Cardiac muscle cell (in vitro differentiated cells and primary cell): Measurements from ENCODE around the gene FAM83C. TPM values are rescaled to one million over a fixed set of nuclear protein-coding genes. Genes with fewer than 3 reads are reported as not detected.
"Not testable (repeated sequence)": the region's sequence is repeated elsewhere in the genome, so short reads cannot be mapped to it uniquely, and the experiment has no call there.

Experiments
- DNase-seq, 2 donors: peaks; one replicate each; pipeline versions ENCODE4 v3.0.0 to v3.0.0-alpha.2; 2010 to 2017; ENCODE audit warnings: low read depth in 1 of 2, low spot score in 1 of 2
- H3K27ac ChIP-seq: fragments of 200-600 bp; sonication (generic); 2 replicates; pipeline ENCODE4 v1.5.1; 2016
- H3K27me3 ChIP-seq: fragments of 200-600 bp; sonication (generic); 2 replicates; pipeline ENCODE4 v1.6.0; 2016; ENCODE audit warnings: control low read depth
- H3K36me3 ChIP-seq: fragments of 200-600 bp; sonication (generic); 2 replicates; pipeline ENCODE4 v1.5.1; 2016; ENCODE audit warnings: control low read depth
- H3K4me1 ChIP-seq: fragments of 200-600 bp; sonication (generic); 2 replicates; pipeline ENCODE4 v1.8.1; 2017; ENCODE audit warnings: low read depth, mild to moderate bottlenecking, mixed run types
- H3K4me3 ChIP-seq: fragments of 200-600 bp; sonication (generic); 2 replicates; pipeline ENCODE4 v1.5.1; 2016; ENCODE audit warnings: mild to moderate bottlenecking
- H3K9me3 ChIP-seq: fragments of 200-600 bp; sonication (generic); 2 replicates; pipeline ENCODE4 v1.5.1; 2017; ENCODE audit warnings: low read depth, mild to moderate bottlenecking, control low read depth
- CTCF ChIP-seq: IDR thresholded peaks from 2 replicates; pipeline ENCODE4 v1.5.1; 2012; ENCODE audit warnings: low read depth, mild to moderate bottlenecking, low read length
- polyA plus RNA-seq: library from polyadenylated mRNA; unstranded; fragments of >200 nt; fragmentation: Nextera tagmentation; extraction: Ambion mirVana; gene quantifications from 2 replicates; pipeline ENCODE4 v1.2.1, GENCODE V29; 2016
- total RNA-seq: library from RNA; depleted of rRNA; stranded (reverse); fragments of >200 nt; gene quantifications from 2 replicates; pipeline ENCODE4 v1.2.3, GENCODE V29; 2016

FAM83C gene
- total and polyA plus RNA-seq, 2 experiments from 2014 or later, result not detected

GRCh38 chr20:35263532-35264341, 28.5 kb downstream of the FAM83C start:
- TF ChIP-seq CTCF, result no peak
- Histone ChIP-seq H3K36me3 (no peaks in the 10 kb centered on the region), H3K9me3 (no peaks in the 10 kb centered on the region), H3K4me1 (peaks cover 38% of the 10 kb centered on the region), H3K4me3 (no peak overlapping the region), H3K27ac (peak overlapping the region; percentile 87), H3K27me3 (no peaks in the 10 kb centered on the region)
- no peak for DNase-seq

GRCh38 chr20:35262731-35263531, 29.3 kb downstream of the FAM83C start:
- peak overlapping the region; percentile 87 for H3K27ac ChIP-seq
- not testable (repeated sequence) for H3K9me3 ChIP-seq, H3K27me3 ChIP-seq, H3K36me3 ChIP-seq, H3K4me3 ChIP-seq
- DNase-seq, result peak; percentile 47 to 67
- peaks cover 36% of the 10 kb centered on the region for H3K4me1 ChIP-seq

GRCh38 chr20:35262321-35262720, 29.9 kb downstream of the FAM83C start:
- not testable (repeated sequence) for H3K27me3 ChIP-seq, H3K9me3 ChIP-seq, H3K36me3 ChIP-seq, H3K4me3 ChIP-seq, DNase-seq, H3K27ac ChIP-seq
- peaks cover 38% of the 10 kb centered on the region for H3K4me1 ChIP-seq

GRCh38 chr20:35260426-35260825, 31.8 kb downstream of the FAM83C start:
- TF ChIP-seq CTCF, result no peak
- Histone ChIP-seq H3K4me1 (peaks cover 45% of the 10 kb centered on the region), H3K36me3 (no peaks in the 10 kb centered on the region), H3K27ac (peak overlapping the region; percentile 4), H3K27me3 (no peaks in the 10 kb centered on the region), H3K9me3 (no peaks in the 10 kb centered on the region), H3K4me3 (no peak overlapping the region)
- DNase-seq, result no peak

GRCh38 chr20:35257175-35257909, 34.9 kb downstream of the FAM83C start:
- no peak for TF ChIP-seq CTCF
- peaks cover 34% of the 10 kb centered on the region for H3K4me1 ChIP-seq

GRCh38 chr20:35254448-35254999, 37.7 kb downstream of the FAM83C start:
- H3K27ac ChIP-seq, result no peak overlapping the region
- H3K27me3 ChIP-seq, result no peaks in the 10 kb centered on the region

More at GRCh38 chr20:35257175-35257909, 34.9 kb downstream of the FAM83C start:
- no peak for DNase-seq
- H3K4me3 ChIP-seq, result no peak overlapping the region
- peak overlapping the region; percentile 44 for H3K27ac ChIP-seq
- H3K27me3 ChIP-seq, result no peaks in the 10 kb centered on the region
- no peaks in the 10 kb centered on the region for H3K36me3 ChIP-seq
- no peaks in the 10 kb centered on the region for H3K9me3 ChIP-seq

More at GRCh38 chr20:35254448-35254999, 37.7 kb downstream of the FAM83C start:
- DNase-seq, result no peak
- no peak for TF ChIP-seq CTCF
- Histone ChIP-seq H3K4me3 (no peak overlapping the region), H3K9me3 (no peaks in the 10 kb centered on the region), H3K36me3 (no peaks in the 10 kb centered on the region), H3K4me1 (peaks cover 26% of the 10 kb centered on the region)
